Adrenal gland (tissue), 5 donors: ENCODE results near the gene CNOT6.

Source experiments
- CTCF ChIP-seq, 6 experiments: fragments of 450-650 bp in 4 of 6; fragments of 200-600 bp in 2 of 6; sonication (generic) in 1 of 6; IDR thresholded peaks; 1 replicate in 5 of 6; 2 replicates in 1 of 6; pipeline versions ENCODE4 v1.5.1 to v1.8.0; 2016 to 2021; ENCODE audit warnings: antibody characterized with exemption in 6 of 6, mild to moderate bottlenecking in 2 of 6, moderate library complexity in 1 of 6
- POLR2A ChIP-seq, 2 donors: fragments of 450-650 bp; IDR thresholded peaks; one replicate each; pipeline ENCODE4 v1.6.1; 2017; ENCODE audit warnings: antibody characterized with exemption in 2 of 2, mild to moderate bottlenecking in 2 of 2, moderate library complexity in 1 of 2
- donor health status: DM: no; HTN: no; CAD: no.

GRCh38 chr5:180596115-180596667 lies 102.0 kb downstream of the CNOT6 start:
- no peak for TF ChIP-seq CTCF (IDR thresholded peaks at IDR 0.05)
- TF ChIP-seq POLR2A (IDR thresholded peaks at IDR 0.05): no peak
